AG08396 (cell line): ENCODE data around the gene MBNL2.

Experiments used
- DNase-seq: peaks from one replicate; pipeline ENCODE4 v3.0.0; 2012; ENCODE audit warnings: low spot score, mixed read lengths

MBNL2 gene

GRCh38 chr13:97301382-97302095 is 79.4 kb downstream of the MBNL2 start:
- no peak for DNase-seq

GRCh38 chr13:97302611-97303010 is 80.5 kb downstream of the MBNL2 start:
- no peak for DNase-seq

- no peak for DNase-seq
These were observed 84.0 kb downstream of the MBNL2 start for GRCh38 chr13:97306106-97306505.

- no peak for DNase-seq
These were observed 84.5 kb downstream of the MBNL2 start for GRCh38 chr13:97306645-97307044.

GRCh38 chr13:97307118-97307881 is 85.2 kb downstream of the MBNL2 start:
- DNase-seq, result no peak

GRCh38 chr13:97307882-97308624 is 85.9 kb downstream of the MBNL2 start:
- no peak for DNase-seq

- DNase-seq, result no peak
These were observed 86.7 kb downstream of the MBNL2 start for GRCh38 chr13:97308735-97309429.

GRCh38 chr13:97310809-97311436 is 88.8 kb downstream of the MBNL2 start:
- no peak for DNase-seq

GRCh38 chr13:97311956-97312355 is 89.8 kb downstream of the MBNL2 start:
- no peak for DNase-seq

- DNase-seq, result no peak
These were observed 91.6 kb downstream of the MBNL2 start for GRCh38 chr13:97313551-97314260.

- no peak for DNase-seq
These were observed 94.3 kb downstream of the MBNL2 start for GRCh38 chr13:97316390-97316789.

- DNase-seq, result no peak
These were observed 95.8 kb downstream of the MBNL2 start for GRCh38 chr13:97317933-97318332.

GRCh38 chr13:97318532-97318931 is 96.4 kb downstream of the MBNL2 start:
- DNase-seq, result no peak

GRCh38 chr13:97319113-97319720 is 97.1 kb downstream of the MBNL2 start:
- no peak for DNase-seq

GRCh38 chr13:97321101-97321500 is 99.0 kb downstream of the MBNL2 start:
- no peak for DNase-seq

- DNase-seq, result no peak
These were observed 99.6 kb downstream of the MBNL2 start for GRCh38 chr13:97321616-97322321.

GRCh38 chr13:97322740-97323342 is 100.7 kb downstream of the MBNL2 start:
- DNase-seq, result no peak

- no peak for DNase-seq
These were observed 102.0 kb downstream of the MBNL2 start for GRCh38 chr13:97324115-97324514.

GRCh38 chr13:97325738-97326137 is 103.6 kb downstream of the MBNL2 start:
- DNase-seq, result no peak

GRCh38 chr13:97327086-97327485 is 105.0 kb downstream of the MBNL2 start:
- DNase-seq, result no peak
